Stomach (tissue), 4 donors: ENCODE results near the gene ZNF575.
"Not testable (repeated sequence)": the region's sequence is repeated elsewhere in the genome, so short reads cannot be mapped to it uniquely, and the experiment has no call there.

ENCODE experiments used
- CTCF ChIP-seq, 7 experiments: fragments of 450-650 bp in 4 of 7; fragments of 200-600 bp in 3 of 7; sonication (generic) in 3 of 7; IDR thresholded peaks; one replicate each; pipeline ENCODE4 v1.5.1; 2016 to 2019; ENCODE audit warnings: antibody characterized with exemption in 7 of 7, control low read depth in 2 of 7, mild to moderate bottlenecking in 1 of 7
- POLR2A ChIP-seq, 4 donors: fragments of 450-650 bp; IDR thresholded peaks; one replicate each; pipeline ENCODE4 v1.6.1; 2016; ENCODE audit warnings: antibody characterized with exemption in 4 of 4, control low read depth in 2 of 4, mild to moderate bottlenecking in 1 of 4, moderate library complexity in 1 of 4
- POLR2AphosphoS5 ChIP-seq, 3 donors: sonication (generic); formaldehyde crosslinking; IDR thresholded peaks; one replicate each; pipeline ENCODE4 v1.6.1; 2016; ENCODE audit warnings: antibody characterized with exemption in 3 of 3

DNA sequence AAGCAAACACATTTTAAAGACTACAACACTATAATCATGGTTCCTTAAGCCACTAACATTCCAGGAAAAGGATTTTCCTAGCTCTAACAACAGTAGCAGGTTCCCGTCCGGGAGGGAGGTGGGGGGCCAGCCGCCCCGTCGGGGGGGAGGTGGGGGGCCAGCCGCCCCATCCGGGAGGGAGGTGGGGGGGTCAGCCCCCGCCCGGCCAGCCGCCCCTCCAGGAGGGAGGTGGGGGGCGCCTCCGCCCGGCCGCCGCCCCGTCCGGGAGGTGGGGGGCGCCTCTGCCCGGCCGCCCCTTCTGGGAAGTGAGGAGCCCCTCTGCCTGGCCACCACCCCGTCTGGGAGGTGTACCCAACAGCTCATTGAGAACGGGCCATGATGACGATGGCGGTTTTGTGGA is 14.9 kb downstream of the ZNF575 start:
- not testable (repeated sequence) for TF ChIP-seq CTCF, POLR2A, POLR2AphosphoS5 (IDR thresholded peaks at IDR 0.05)
